HG02852 (cell line): ENCODE measurements around the gene RALA.
"Not testable (repeated sequence)": the region's sequence is repeated elsewhere in the genome, so short reads cannot be mapped to it uniquely, and the experiment has no call there.

Source experiments
- ATAC-seq: cut with Tn5 transposase; IDR thresholded peaks from one replicate; pipeline ENCODE4 v1.9.1; 2021; ENCODE audit warnings: mild to moderate bottlenecking, moderate library complexity; ENCODE audit not compliant: unreplicated experiment

Gene RALA

DNA sequence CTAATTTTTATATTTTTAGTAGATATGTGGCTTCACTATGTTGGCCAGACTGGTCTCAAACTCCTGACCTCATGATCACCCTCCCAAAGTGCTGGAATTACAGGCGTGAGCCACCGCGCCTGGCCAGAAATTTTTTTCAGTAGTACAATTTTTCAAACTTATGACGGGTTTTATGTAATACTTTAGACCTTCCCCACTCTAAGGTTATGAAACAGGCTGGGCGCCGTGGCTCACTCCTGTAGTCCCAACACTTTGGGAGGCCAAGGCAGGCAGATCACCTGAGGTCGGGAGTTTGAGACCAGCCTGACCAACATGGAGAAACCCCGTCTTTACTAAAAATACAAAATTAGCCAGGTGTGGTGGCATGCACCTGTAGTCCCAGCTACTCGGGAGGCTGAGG lies 56.5 kb downstream of the RALA start:
- not testable (repeated sequence) for ATAC-seq

- no peak for ATAC-seq
These were observed 58.6 kb downstream of the RALA start for GRCh38 chr7:39681887-39682441.

DNA sequence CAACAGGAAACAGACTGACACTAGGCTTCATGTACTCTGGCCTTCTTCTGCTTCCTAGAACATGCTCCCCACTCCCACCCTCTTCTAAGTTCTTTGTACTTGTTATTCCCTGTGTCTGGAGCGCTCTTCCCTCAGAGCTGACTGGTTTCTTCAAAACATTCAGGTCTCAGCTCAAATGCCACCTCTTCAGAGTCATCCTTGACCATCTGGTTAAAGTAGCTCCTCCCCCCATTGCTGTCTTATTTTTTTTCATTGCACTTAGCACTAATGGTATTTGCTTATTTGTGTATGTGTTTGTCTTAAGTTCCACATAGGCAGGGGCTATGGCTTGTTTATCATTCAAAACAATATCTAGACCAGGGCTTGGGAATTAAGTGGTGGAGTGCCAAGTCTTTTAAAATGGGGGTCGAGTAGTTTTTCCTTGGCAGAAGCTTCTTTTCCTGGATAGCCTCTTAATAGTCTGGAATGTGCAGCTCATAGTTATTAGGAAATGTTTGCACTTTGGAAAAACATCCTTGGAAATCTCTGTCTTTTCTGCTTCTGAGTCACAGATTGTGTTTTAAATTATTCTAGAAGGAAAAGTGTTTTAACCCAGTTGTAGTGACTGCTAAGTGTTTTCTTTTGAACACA lies 60.0 kb downstream of the RALA start:
- ATAC-seq: no peak

DNA sequence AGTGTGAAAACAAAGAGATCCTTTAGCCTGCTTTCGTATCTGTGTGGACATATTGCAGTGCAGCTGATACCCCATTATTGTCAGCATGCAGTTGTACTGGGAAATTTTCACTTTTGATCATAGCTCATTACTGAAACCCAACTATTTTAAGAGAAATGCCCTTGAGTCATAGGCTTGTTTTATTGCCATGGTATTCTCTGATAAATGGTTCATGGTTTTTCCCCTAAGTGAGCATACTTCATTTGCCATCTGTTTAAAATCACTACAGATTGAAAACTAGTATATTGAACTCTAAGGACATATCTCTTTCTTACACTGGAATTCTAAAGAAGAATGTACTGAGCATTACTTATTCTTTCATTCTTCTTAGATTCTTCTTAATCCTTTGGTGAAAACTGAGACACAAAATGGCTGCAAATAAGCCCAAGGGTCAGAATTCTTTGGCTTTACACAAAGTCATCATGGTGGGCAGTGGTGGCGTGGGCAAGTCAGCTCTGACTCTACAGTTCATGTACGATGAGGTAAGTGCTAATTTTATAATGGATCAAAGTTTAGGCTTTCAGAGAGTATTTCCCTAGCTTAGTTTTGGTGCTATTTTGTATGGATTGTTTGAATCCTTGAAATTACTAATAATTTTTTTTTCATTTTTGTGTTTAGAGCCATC lies 63.0 kb downstream of the RALA start:
- ATAC-seq: peak; percentile 75

GRCh38 chr7:39688611-39689480 lies 65.5 kb downstream of the RALA start:
- ATAC-seq: no peak

DNA sequence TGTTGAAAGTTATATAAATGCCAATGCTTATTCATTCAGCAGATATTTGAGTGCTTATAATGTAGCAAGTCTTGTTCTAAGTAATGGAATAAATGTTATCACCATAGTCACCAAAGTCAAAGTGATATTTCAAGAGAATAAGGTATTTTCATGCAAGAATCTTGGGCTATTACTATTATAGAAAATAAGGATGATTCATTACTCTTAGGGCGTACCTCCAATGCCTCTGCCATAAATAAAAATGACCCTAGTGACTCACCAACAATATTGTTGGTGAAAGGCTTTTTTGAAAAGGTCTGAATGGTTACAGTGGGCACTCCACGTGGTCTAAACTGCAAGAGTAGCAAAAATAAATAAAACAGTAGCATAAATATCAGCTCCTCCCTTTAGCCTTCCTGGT lies 68.4 kb downstream of the RALA start:
- ATAC-seq: no peak

DNA sequence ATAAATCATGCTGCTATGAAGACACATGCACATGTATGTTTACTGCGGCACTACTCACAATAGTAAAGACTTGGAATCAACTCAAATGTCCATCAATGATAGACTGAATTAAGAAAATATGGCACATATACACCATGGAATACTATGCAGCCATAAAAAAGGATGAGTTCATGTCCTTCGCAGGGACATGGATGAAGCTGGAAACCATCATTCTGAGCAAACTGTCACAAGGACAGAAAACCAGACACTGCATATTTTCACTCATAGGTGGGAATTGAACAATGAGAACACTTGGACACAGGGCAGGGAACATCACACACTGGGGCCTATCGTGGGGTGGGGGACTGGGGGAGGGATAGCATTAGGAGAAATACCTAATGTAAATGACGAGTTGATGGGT lies 69.7 kb downstream of the RALA start:
- ATAC-seq: not testable (repeated sequence)

DNA sequence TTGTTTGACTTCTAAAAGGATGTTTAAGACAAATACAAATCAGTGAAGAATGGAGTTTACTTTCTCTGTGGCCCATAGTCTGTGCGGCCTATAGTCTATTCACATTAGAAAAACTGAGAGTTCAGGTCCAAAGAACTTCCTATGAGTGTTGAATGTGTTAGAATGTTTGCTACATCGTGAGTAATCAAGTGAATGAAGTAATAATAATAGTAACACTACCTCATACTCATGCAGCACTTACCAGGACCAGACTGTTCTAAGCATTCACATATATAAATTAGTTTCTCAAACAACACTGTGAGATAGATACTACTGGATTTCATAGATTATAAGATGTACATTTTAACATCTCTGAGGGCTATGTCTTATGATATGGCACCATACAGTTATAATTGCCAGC lies 70.4 kb downstream of the RALA start:
- no peak for ATAC-seq

- ATAC-seq: no peak
These were observed 72.6 kb downstream of the RALA start for GRCh38 chr7:39695852-39696586.

DNA sequence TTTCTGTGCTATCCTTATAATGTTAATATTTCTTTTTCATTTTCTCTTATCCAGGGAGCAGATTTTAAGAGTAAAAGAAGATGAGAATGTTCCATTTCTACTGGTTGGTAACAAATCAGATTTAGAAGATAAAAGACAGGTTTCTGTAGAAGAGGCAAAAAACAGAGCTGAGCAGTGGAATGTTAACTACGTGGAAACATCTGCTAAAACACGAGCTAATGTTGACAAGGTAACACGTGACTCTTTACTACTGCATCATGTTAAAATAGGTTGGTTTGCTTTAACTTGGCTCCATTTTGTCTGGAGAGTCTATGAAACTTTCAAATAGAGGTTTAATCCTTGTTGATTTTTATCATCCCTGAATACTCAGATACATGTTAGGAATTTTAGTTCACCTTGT lies 73.3 kb downstream of the RALA start:
- no peak for ATAC-seq

DNA sequence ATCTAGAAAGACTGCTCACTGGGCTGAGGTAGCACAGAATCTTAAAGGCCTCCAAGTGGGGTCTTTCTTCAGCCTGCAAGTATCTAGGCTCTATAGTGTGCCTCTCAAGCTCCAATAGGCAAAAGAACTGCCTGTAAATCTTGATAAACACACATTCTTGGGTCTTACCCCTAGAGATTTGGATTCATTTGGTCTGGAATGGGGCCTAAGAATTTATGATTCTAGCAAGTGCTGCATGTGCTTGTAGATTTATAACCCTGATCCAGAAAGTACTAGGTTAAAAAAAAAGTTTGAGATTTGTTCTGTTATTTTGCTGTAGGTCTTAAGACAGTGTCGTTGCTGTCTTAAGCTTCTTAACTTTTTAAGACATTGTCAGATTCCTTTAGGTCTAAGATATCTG lies 74.1 kb downstream of the RALA start:
- ATAC-seq: no peak

DNA sequence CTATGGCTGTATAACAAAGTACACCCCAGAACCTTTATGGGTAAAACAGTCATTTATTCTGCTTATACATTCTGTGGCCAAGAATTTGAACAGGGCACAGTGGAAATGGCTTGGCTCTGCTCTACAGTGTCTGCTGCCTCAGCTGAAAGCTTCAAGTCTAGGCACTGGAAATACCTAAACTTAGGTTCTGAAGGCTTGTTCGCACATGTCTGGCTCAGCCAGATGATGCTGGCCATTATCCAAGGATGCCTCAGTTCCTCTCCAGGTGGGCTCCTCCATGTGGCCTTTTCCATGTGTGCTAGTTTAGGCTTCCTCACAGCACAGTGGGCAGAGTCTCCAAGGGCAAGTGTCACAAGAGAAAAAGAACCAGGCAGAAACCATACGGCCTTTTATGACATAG lies 76.8 kb downstream of the RALA start:
- ATAC-seq: no peak

DNA sequence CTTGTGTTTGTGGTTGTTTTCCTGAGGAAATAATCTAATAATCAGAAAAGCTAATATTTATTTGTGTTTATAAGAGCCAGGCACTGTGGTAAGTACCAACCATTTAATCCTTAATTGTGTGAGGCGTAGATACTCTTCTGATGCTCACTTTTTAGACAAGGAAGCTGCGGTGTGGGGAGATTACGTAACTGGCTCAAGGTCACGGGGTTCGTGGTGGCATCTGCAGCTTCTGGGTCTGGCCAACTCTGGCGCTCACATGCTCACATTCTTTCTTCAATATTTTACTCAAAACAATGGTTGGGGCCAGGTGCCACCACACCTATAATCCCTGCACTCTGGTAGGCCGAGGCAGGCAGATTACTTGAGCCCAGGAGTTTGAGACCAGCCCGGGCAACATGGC lies 77.6 kb downstream of the RALA start:
- no peak for ATAC-seq

GRCh38 chr7:39702133-39702532 lies 78.8 kb downstream of the RALA start:
- ATAC-seq: no peak

- no peak for ATAC-seq
These were observed 79.8 kb downstream of the RALA start for GRCh38 chr7:39703144-39703543.

GRCh38 chr7:39709029-39709428 lies 85.7 kb downstream of the RALA start:
- ATAC-seq: no peak

GRCh38 chr7:39709768-39710311 lies 86.5 kb downstream of the RALA start:
- peak; percentile 89 for ATAC-seq

GRCh38 chr7:39712751-39713150 lies 89.4 kb downstream of the RALA start:
- ATAC-seq: no peak

DNA sequence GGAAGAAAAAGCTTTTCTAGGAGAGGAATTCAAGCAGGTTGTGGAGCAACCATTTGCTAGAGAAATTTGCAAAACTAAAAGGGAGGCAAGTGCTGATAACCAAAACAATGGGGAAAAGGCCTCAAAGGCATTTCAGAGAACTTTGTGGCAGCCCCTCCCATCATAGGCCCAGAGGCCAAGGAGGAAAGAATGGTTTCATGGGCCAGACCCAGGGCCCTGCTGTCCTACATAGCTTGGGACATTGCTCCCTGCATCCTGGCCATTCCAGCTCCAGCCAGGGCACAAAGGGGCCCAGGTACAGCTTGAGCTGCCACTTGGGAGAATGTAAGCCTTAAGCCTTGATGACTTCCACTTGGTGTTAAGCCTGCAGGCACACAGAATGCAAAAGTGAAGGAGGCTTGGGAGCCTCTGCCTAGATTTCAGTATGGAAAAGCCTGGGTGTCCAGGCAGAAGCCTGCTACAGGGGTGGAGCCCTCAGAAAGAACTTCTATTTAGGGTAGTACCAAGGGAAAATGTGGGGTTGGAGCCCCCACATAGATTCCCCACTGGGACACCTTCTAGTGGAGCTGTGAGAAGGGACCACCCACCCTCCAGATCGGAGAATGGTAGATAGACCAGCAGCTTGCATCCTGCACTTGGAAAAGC lies 91.2 kb downstream of the RALA start:
- ATAC-seq: no peak

DNA sequence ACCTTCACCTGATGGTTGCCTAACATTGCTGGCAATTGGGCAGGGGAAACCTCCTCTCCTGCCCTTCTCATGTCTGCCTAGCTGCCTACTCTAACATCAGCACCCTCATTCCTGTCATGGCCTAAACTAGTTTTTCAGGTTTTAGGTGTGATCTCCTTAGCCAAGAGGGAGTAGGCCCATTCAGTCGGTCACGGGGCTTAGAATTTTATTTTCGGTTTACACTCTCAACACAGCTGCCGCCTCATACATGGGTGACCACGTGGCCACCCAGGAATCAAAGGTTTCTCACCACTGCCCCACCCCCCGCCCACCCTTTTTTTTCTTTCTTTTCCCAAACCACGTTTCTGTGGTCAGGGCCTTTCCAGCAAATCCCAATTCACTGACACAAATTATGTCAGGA lies 97.2 kb downstream of the RALA start:
- no peak for ATAC-seq
